Measurements from ENCODE around the gene YWHAE. TPM values are rescaled to one million over a fixed set of nuclear protein-coding genes. Genes with fewer than 3 reads are reported as not detected.
A peak's percentile ranks its signal among the peaks of the same experiment; 100 is the strongest.

Gene YWHAE
- total RNA-seq, 4 donors from 2014 or later: 553 to 1,135 (median 724) TPM

DNA sequence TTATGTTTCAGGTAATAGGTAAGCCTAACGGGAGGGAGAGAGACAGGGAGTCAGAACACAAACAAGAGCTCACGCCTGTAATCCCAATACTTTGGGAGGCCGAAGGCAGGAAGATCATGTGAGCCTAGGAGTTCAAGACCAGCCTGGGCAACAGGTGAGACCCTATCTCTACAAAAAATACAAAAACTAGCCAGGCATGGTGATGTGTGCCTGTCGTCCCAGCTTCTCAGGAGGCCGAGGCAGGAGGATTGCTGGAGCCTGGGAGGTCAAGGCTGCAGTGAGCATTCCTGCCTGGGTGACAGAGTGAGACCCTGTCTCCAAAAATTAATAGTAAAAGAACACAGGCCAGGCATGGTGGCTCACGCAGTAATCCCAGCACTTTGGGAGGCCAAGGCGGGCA, 27.4 kb downstream of the YWHAE start:
- H3K9me3 ChIP-seq: no peaks in the 10 kb centered on the region
- intact Hi-C loops (cut with DNase I): no loop called here
- no peak overlapping the region for H3K4me3 ChIP-seq (replicated peaks in 1 of 3)
- H3K36me3 ChIP-seq: no peaks in the 10 kb centered on the region
- WGBS, 2 donors: 82 to 92% methylated on average over 7 of the region's 7 CpGs
- H3K27ac ChIP-seq: no peak overlapping the region
- H3K27me3 ChIP-seq: no peaks in the 10 kb centered on the region
- peaks cover 40 to 67% of the 10 kb centered on the region in 2 donors for H3K4me1 ChIP-seq
- DNase-seq: no peak
- TF ChIP-seq POLR2A (IDR thresholded peaks at IDR 0.05) (no peak), CTCF (IDR thresholded peaks at IDR 0.05) (no peak)

GRCh38 chr17:1371893-1372590, 28.0 kb downstream of the YWHAE start:
- Histone ChIP-seq H3K36me3 (no peaks in the 10 kb centered on the region), H3K9me3 (no peaks in the 10 kb centered on the region), H3K27me3 (no peaks in the 10 kb centered on the region), H3K4me1 (peaks cover 35 to 67% of the 10 kb centered on the region in 2 donors), H3K27ac (no peak overlapping the region), H3K4me3 (replicated peaks in 1 of 3) (no peak overlapping the region)
- WGBS, 2 donors: 85 to 88% methylated on average over 17 of the region's 17 CpGs
- TF ChIP-seq CTCF (IDR thresholded peaks at IDR 0.05) (no peak), POLR2A (IDR thresholded peaks at IDR 0.05) (no peak)
- DNase-seq: no peak
- intact Hi-C loops (cut with DNase I): no loop called here

DNA sequence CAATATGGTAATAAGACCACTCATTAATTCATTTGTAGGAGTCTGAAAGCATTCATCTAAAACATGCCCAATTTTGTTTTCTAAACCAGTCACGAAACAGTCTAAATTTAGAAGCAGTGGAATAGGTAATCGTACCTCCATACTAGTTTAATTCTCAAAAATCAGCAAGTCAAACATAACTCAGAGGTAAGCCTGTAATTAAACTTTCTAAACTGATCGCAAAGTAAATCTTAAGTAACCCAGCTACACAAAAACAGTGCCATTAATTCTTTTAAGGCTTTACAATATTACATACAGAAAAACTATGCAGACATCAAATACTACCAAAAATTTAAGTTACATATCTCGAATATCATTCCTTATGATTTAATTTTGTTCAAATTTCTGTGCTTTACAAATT, 31.4 kb downstream of the YWHAE start:
- H3K4me1 ChIP-seq: peaks cover 12 to 49% of the 10 kb centered on the region in 2 donors

GRCh38 chr17:1367351-1367745, 32.7 kb downstream of the YWHAE start:
- H3K27ac ChIP-seq: peak overlapping the region in 2 of 3 donors; percentile 3 to 18

More for the DNA sequence above, 31.4 kb downstream of the YWHAE start:
- intact Hi-C loops (cut with DNase I): loop anchor here (5.0 kb wide), 1 partner anchor 149 kb away; the partner anchor contains the start of gene INPP5K
- DNase-seq: no peak
- no peaks in the 10 kb centered on the region for H3K27me3 ChIP-seq
- no peak overlapping the region for H3K4me3 ChIP-seq (replicated peaks in 1 of 3)
- WGBS, 2 donors: 84 to 85% methylated on average over 4 of the region's 4 CpGs
- H3K27ac ChIP-seq: no peak overlapping the region
- no peaks in the 10 kb centered on the region for H3K9me3 ChIP-seq
- peaks cover 11% of the 10 kb centered on the region in 2 donors for H3K36me3 ChIP-seq
- no peak for TF ChIP-seq CTCF (IDR thresholded peaks at IDR 0.05)
- no peak for TF ChIP-seq POLR2A (IDR thresholded peaks at IDR 0.05)

More at GRCh38 chr17:1367351-1367745, 32.7 kb downstream of the YWHAE start:
- H3K4me1 ChIP-seq: peaks cover 14 to 52% of the 10 kb centered on the region in 2 donors
- intact Hi-C loops (cut with DNase I): loop anchor here (5.0 kb wide), 1 partner anchor 150 kb away; the partner anchor contains the start of gene INPP5K
- H3K36me3 ChIP-seq: peaks cover 11 to 15% of the 10 kb centered on the region in 2 donors
- no peak overlapping the region for H3K4me3 ChIP-seq (replicated peaks in 1 of 3)
- WGBS, 2 donors: 79 to 80% methylated on average over 4 to 5 of the region's 5 CpGs
- TF ChIP-seq CTCF (IDR thresholded peaks at IDR 0.05) (no peak), POLR2A (IDR thresholded peaks at IDR 0.05) (no peak)
- DNase-seq: no peak
- no peaks in the 10 kb centered on the region for H3K9me3 ChIP-seq
- no peaks in the 10 kb centered on the region for H3K27me3 ChIP-seq
